WERI-Rb-1 (cell line): ENCODE measurements around the gene ZNF620.

Experiments
- DNase-seq: peaks from one replicate; pipeline ENCODE4 v3.0.0-alpha.2; 2020
- H3K27ac ChIP-seq: fragments of 250-450 bp; sonication (Bioruptor Pico); 2 replicates; pipeline ENCODE4 v1.5.1; 2020; ENCODE audit warnings: mild to moderate bottlenecking, moderate library complexity
- H3K27me3 ChIP-seq: fragments of 250-450 bp; sonication (Bioruptor Pico); 2 replicates; pipeline ENCODE4 v1.5.1; 2021; ENCODE audit warnings: mild to moderate bottlenecking, low read depth, moderate library complexity; ENCODE audit not compliant: insufficient read depth, severe bottlenecking
- H3K36me3 ChIP-seq: fragments of 250-450 bp; sonication (Bioruptor Pico); 2 replicates; pipeline ENCODE4 v1.5.1; 2020; ENCODE audit warnings: mild to moderate bottlenecking, moderate library complexity
- H3K4me3 ChIP-seq: 2 replicates; pipeline ENCODE4 v1.5.1; 2011; ENCODE audit warnings: low read depth, mild to moderate bottlenecking, control low read depth, low read length
- H3K9me3 ChIP-seq: fragments of 250-450 bp; sonication (Bioruptor Pico); 2 replicates; pipeline ENCODE4 v1.5.1; 2021; ENCODE audit warnings: mild to moderate bottlenecking, moderate library complexity; ENCODE audit not compliant: severe bottlenecking
- CTCF ChIP-seq: IDR thresholded peaks from 2 replicates; pipeline ENCODE4 v1.5.1; 2011; ENCODE audit warnings: low read depth, mild to moderate bottlenecking, control low read depth, inconsistent platforms, low read length

ZNF620 gene

GRCh38 chr3:40516201-40516600 lies 10.4 kb downstream of the ZNF620 start:
- no peak for TF ChIP-seq CTCF
- Histone ChIP-seq H3K4me3 (no peak overlapping the region), H3K27me3 (no peaks in the 10 kb centered on the region), H3K9me3 (no peaks in the 10 kb centered on the region), H3K27ac (no peak overlapping the region), H3K36me3 (peaks cover 58% of the 10 kb centered on the region)
- no peak for DNase-seq

DNA sequence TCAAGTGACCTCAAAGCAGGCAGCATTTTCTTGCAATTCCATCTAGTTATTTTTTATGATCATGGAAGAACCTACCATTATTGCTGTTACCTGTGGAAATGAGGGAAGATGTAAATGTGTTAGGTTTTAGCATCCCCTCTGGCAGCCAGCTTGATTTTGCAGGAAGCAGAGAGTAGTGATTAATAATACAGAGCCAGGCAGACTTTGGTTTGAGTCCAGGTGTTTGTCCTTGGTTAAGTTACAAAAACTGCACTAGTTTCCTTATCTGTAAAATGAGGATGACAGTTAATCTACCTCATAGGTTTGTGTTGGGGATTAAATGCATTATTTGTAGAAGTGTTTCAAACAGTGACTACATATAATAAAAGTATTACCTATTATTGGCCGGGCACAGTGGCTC lies 12.2 kb downstream of the ZNF620 start:
- Histone ChIP-seq H3K4me3 (no peak overlapping the region), H3K9me3 (no peaks in the 10 kb centered on the region), H3K36me3 (peaks cover 44% of the 10 kb centered on the region), H3K27me3 (no peaks in the 10 kb centered on the region), H3K27ac (no peak overlapping the region)
- TF ChIP-seq CTCF, result no peak
- DNase-seq, result no peak

GRCh38 chr3:40518848-40519247 lies 13.0 kb downstream of the ZNF620 start:
- Histone ChIP-seq H3K4me3 (no peak overlapping the region), H3K27me3 (no peaks in the 10 kb centered on the region), H3K36me3 (peaks cover 44% of the 10 kb centered on the region), H3K27ac (no peak overlapping the region), H3K9me3 (no peaks in the 10 kb centered on the region)
- no peak for DNase-seq
- no peak for TF ChIP-seq CTCF

DNA sequence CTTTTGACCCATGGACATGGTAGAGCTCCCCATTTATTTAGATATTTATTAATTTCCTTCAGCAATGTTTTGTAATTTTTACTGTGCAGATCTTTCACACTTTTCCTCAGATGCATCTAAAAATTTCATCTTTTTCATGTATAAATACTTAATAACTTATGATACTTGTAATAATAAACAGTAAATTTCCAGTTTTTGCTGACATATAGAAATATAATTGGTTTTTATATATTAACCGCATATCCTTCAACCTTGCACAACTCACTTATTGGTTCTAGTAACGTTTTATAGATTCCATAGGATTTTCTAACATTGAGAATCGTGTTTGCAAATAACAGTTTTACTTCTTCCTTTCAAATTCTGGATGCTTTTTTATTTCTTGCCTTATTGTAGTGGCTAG lies 15.4 kb downstream of the ZNF620 start:
- no peak for TF ChIP-seq CTCF
- H3K27ac ChIP-seq, result no peak overlapping the region
- H3K27me3 ChIP-seq, result no peaks in the 10 kb centered on the region
- no peak overlapping the region for H3K4me3 ChIP-seq
- no peak for DNase-seq
- H3K36me3 ChIP-seq, result peaks cover 28% of the 10 kb centered on the region
- H3K9me3 ChIP-seq, result no peaks in the 10 kb centered on the region

GRCh38 chr3:40523781-40524180 lies 17.9 kb downstream of the ZNF620 start:
- no peaks in the 10 kb centered on the region for H3K27me3 ChIP-seq
- DNase-seq, result no peak
- H3K4me3 ChIP-seq, result no peak overlapping the region
- H3K9me3 ChIP-seq, result no peaks in the 10 kb centered on the region
- H3K36me3 ChIP-seq, result peaks cover 27% of the 10 kb centered on the region
- no peak for TF ChIP-seq CTCF
- peak overlapping the region; percentile 86; the same call in 1 of the 2 replicates for H3K27ac ChIP-seq

DNA sequence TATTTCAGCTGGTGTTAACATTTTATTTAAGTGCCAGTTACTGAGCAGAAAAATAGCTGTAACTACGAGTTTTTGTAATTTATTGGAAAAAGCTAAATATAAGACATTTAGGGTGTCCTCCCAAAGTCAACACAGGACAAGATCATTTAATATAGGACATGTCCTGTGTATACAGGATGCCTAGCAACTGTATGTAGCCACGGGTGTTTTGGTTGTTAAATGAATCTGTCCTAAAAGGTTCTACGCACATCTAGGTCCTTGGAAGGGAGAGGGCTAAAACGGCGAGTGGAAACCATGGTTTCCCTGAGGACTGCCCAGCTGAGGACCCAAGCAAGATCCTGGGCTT lies 18.4 kb downstream of the ZNF620 start:
- Histone ChIP-seq H3K9me3 (no peaks in the 10 kb centered on the region), H3K27me3 (no peaks in the 10 kb centered on the region), H3K27ac (peak overlapping the region; percentile 86), H3K4me3 (peak overlapping the region; percentile 98), H3K36me3 (peaks cover 24% of the 10 kb centered on the region)
- DNase-seq, result no peak
- no peak for TF ChIP-seq CTCF
